ENCODE data around the gene WRNIP1. TPM values are rescaled to one million over a fixed set of nuclear protein-coding genes. Genes with fewer than 3 reads are reported as not detected.

The WRNIP1 gene
- total and polyA plus RNA-seq, 7 donors, result 26.5 to 73.9 (median 48.9) TPM

GRCh38 chr6:2819115-2819514, 53.9 kb downstream of the WRNIP1 start:
- intact Hi-C loops (cut with DNase I), result no loop called here
- no peak overlapping the region for H3K4me3 ChIP-seq
- TF ChIP-seq, protein P1, sequence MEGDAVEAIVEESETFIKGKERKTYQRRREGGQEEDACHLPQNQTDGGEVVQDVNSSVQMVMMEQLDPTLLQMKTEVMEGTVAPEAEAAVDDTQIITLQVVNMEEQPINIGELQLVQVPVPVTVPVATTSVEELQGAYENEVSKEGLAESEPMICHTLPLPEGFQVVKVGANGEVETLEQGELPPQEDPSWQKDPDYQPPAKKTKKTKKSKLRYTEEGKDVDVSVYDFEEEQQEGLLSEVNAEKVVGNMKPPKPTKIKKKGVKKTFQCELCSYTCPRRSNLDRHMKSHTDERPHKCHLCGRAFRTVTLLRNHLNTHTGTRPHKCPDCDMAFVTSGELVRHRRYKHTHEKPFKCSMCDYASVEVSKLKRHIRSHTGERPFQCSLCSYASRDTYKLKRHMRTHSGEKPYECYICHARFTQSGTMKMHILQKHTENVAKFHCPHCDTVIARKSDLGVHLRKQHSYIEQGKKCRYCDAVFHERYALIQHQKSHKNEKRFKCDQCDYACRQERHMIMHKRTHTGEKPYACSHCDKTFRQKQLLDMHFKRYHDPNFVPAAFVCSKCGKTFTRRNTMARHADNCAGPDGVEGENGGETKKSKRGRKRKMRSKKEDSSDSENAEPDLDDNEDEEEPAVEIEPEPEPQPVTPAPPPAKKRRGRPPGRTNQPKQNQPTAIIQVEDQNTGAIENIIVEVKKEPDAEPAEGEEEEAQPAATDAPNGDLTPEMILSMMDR (IDR thresholded peaks at IDR 0.05), result no peak
- DNase-seq, result no peak
- peaks cover 27% of the 10 kb centered on the region for H3K4me1 ChIP-seq
- peak; percentile 35 to 75 (median 56) for ATAC-seq
- H3K36me3 ChIP-seq (ENCODE audit: insufficient read depth in 1 of 2, low read depth in 1 of 2), result no peaks in the 10 kb centered on the region
- H3K27me3 ChIP-seq (ENCODE audit: insufficient read depth in 3 of 3, low read length in 2 of 3), result no peaks in the 10 kb centered on the region
- no peak overlapping the region for H3K27ac ChIP-seq
- 75 to 88% (median 84%) methylated on average over 5 of the region's 5 CpGs for WGBS, 3 donors
- H3K9me3 ChIP-seq, result peaks cover 13% of the 10 kb centered on the region

DNA sequence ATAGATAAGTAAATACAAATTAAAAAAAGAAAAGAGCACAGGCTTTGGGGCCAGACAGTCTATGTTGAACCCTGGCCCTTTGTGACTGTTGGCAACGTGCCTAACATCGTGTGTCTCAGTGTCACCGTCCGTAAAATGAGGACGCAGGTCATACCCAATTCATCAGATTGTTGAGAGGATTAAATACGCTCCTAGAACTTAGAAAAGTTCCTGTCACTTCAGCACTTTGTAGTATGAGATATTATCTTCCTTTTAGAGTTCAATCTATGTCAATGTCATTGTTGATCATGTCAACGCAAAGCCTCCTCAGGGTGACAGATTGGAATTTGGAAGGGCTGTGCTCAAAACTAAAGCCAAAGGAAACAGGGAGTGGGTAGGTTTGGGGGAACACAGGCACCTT, 54.8 kb downstream of the WRNIP1 start:
- intact Hi-C loops (cut with DNase I), result no loop called here
- 66 to 70% (median 67%) methylated on average over 7 of the region's 7 CpGs for WGBS, 3 donors
- H3K27ac ChIP-seq, result no peak overlapping the region

GRCh38 chr6:2820415-2820814, 55.2 kb downstream of the WRNIP1 start:
- TF ChIP-seq, protein P1 (IDR thresholded peaks at IDR 0.05), result no peak
- DNase-seq (no peak), ATAC-seq (no peak)
- H3K36me3 ChIP-seq (ENCODE audit: insufficient read depth in 1 of 2, low read depth in 1 of 2), result no peaks in the 10 kb centered on the region
- peaks cover 27% of the 10 kb centered on the region for H3K4me1 ChIP-seq
- intact Hi-C loops (cut with DNase I), result no loop called here
- H3K4me3 ChIP-seq, result no peak overlapping the region
- no peaks in the 10 kb centered on the region for H3K27me3 ChIP-seq (ENCODE audit: insufficient read depth in 3 of 3, low read length in 2 of 3)
- no peak overlapping the region for H3K27ac ChIP-seq
- H3K9me3 ChIP-seq, result peaks cover 10% of the 10 kb centered on the region
- 68 to 84% (median 82%) methylated on average over 2 of the region's 2 CpGs for WGBS, 3 donors

More for the DNA sequence above, 54.8 kb downstream of the WRNIP1 start:
- no peaks in the 10 kb centered on the region for H3K36me3 ChIP-seq (ENCODE audit: insufficient read depth in 1 of 2, low read depth in 1 of 2)
- ATAC-seq (no peak), DNase-seq (no peak)
- no peaks in the 10 kb centered on the region for H3K27me3 ChIP-seq (ENCODE audit: insufficient read depth in 3 of 3, low read length in 2 of 3)
- peaks cover 27% of the 10 kb centered on the region for H3K4me1 ChIP-seq
- TF ChIP-seq, protein P1 (IDR thresholded peaks at IDR 0.05), result no peak
- no peak overlapping the region for H3K4me3 ChIP-seq
- peaks cover 13% of the 10 kb centered on the region for H3K9me3 ChIP-seq

GRCh38 chr6:2821554-2821953, 56.4 kb downstream of the WRNIP1 start:
- no peak for ATAC-seq
- intact Hi-C loops (cut with DNase I), result no loop called here

More at GRCh38 chr6:2821554-2821953, 56.4 kb downstream of the WRNIP1 start:
- WGBS, 3 donors, result 90 to 93% (median 90%) methylated on average over 3 of the region's 3 CpGs
- H3K27ac ChIP-seq, result no peak overlapping the region
- no peak for DNase-seq
- TF ChIP-seq, protein P1 (IDR thresholded peaks at IDR 0.05), result no peak
- peaks cover 27% of the 10 kb centered on the region for H3K4me1 ChIP-seq
- H3K9me3 ChIP-seq, result no peaks in the 10 kb centered on the region
- no peak overlapping the region for H3K4me3 ChIP-seq
- H3K36me3 ChIP-seq (ENCODE audit: insufficient read depth in 1 of 2, low read depth in 1 of 2), result no peaks in the 10 kb centered on the region
- H3K27me3 ChIP-seq (ENCODE audit: insufficient read depth in 3 of 3, low read length in 2 of 3), result no peaks in the 10 kb centered on the region
